ENCODE results near the gene WWOX. TPM values are rescaled to one million over a fixed set of nuclear protein-coding genes. Genes with fewer than 3 reads are reported as not detected.

WWOX gene
- total and polyA plus RNA-seq, 2 of the 8 experiments (the other 6 are each of a cell fraction or from before 2014, with no cell fraction given), result 5.4 to 16.7 TPM

GRCh38 chr16:78455861-78456260, 356.4 kb downstream of the WWOX start:
- Histone ChIP-seq H2BK20ac (ENCODE audit: low read length) (no peak overlapping the region), H2AK5ac (ENCODE audit: low read depth, low read length) (no peak overlapping the region), H3K4me1 (replicated peaks in 1 of 4; ENCODE audit: control insufficient read depth in 3 of 4, insufficient read depth in 4 of 4, low read length in 3 of 4) (0 out of 7 replicates have a peak, but pooled peaks cover 0 to 3% (median 0%) of the 10 kb centered on the region in 4 experiments), H4K5ac (ENCODE audit: insufficient read length, low read depth, low read length) (no peak overlapping the region), H3K9ac (replicated peaks in 1 of 4; ENCODE audit: extremely low read depth in 1 of 4, low read depth in 3 of 4, low read length in 3 of 4) (no peak overlapping the region), H3K18ac (ENCODE audit: extremely low read depth, low read length) (no peak overlapping the region), H3K4me3 (ENCODE audit: extremely low read depth in 1 of 4, insufficient read depth in 2 of 4, low read depth in 3 of 4, low read length in 4 of 4) (no peak overlapping the region), H3K4ac (replicated peaks; ENCODE audit: insufficient read length, low read depth, low read length) (no peak overlapping the region), H2BK12ac (ENCODE audit: low read depth, low read length) (no peak overlapping the region), H2BK15ac (ENCODE audit: low read length) (no peak overlapping the region), H4K91ac (replicated peaks; ENCODE audit: insufficient read length, low read length) (no peak overlapping the region), H2AFZ (ENCODE audit: low read length) (no peak overlapping the region), H3K23ac (ENCODE audit: insufficient read length) (no peak overlapping the region), H3K79me2 (ENCODE audit: control insufficient read depth in 1 of 2, insufficient read depth in 2 of 2, low read length in 2 of 2) (no peaks in the 10 kb centered on the region), H2BK5ac (ENCODE audit: low read depth, low read length) (no peak overlapping the region), H3K14ac (ENCODE audit: insufficient read length) (no peak overlapping the region), H2BK120ac (replicated peaks; ENCODE audit: low read depth, low read length) (no peak overlapping the region), H3K56ac (replicated peaks; ENCODE audit: insufficient read length, low read depth, low read length) (no peak overlapping the region), H4K8ac (ENCODE audit: extremely low read depth, insufficient read depth, low read length) (no peak overlapping the region), H3K9me3 (ENCODE audit: insufficient read depth in 2 of 2, low read depth in 1 of 2, low read length in 1 of 2) (no peaks in the 10 kb centered on the region), H3K79me1 (ENCODE audit: low read depth, low read length) (no peaks in the 10 kb centered on the region), H3K23me2 (ENCODE audit: low read depth, low read length) (no peaks in the 10 kb centered on the region), H3K36me3 (ENCODE audit: control insufficient read depth in 2 of 4, insufficient read depth in 4 of 4, low read length in 3 of 4) (no peaks in the 10 kb centered on the region), H3K27me3 (replicated peaks in 1 of 4; ENCODE audit: control insufficient read depth in 3 of 4, extremely low read depth in 1 of 4, insufficient read depth in 3 of 4, low read length in 3 of 4) (no peaks in the 10 kb centered on the region), H3K27ac (ENCODE audit: low read depth, low read length) (no peak overlapping the region), H3K4me2 (ENCODE audit: insufficient read depth in 1 of 2, low read depth in 2 of 2, low read length in 2 of 2) (no peak overlapping the region), H4K20me1 (replicated peaks in 1 of 2; ENCODE audit: control insufficient read depth in 1 of 2, insufficient read depth in 2 of 2, low read length in 2 of 2) (no peaks in the 10 kb centered on the region)
- FAIRE-seq (no peak), DNase-seq (ENCODE audit: low read depth in 1 of 2, low spot score in 2 of 2) (no peak)
- ChIA-PET POLR2A (ENCODE audit: partially characterized antibody) (no interaction called here), CTCF (ENCODE audit: partially characterized antibody) (interaction anchor here (0.6 to 1.0 kb wide), 3 partner anchors 19 to 1001 kb away, joined by 3 to 4 read pairs (median 3); no protein-coding TSS in a partner anchor)
- WGBS, 2 experiments (ENCODE audit: extremely low coverage in 1 of 2, insufficient coverage in 1 of 2, insufficient read length in 1 of 2, insufficient replicate concordance in 2 of 2, low coverage in 1 of 2, low lambda C conversion rate in 2 of 2, missing lambda C conversion rate in 1 of 2), result 68% methylated on average over 4 of the region's 4 CpGs; no CpG with 5 or more reads in 1 of the 2 experiments
- TF ChIP-seq CREB1 (IDR thresholded peaks at IDR 0.05) (peak; percentile 45; the same call in 1 of the 2 replicates), ASH2L (IDR thresholded peaks at IDR 0.05; ENCODE audit: low read length) (no peak)

Data from H1 (cell line).